Measurements from ENCODE around the gene HES3. TPM values are rescaled to one million over a fixed set of nuclear protein-coding genes. Genes with fewer than 3 reads are reported as not detected.

HES3 gene
- total RNA-seq, 2 donors from 2014 or later, result not detected

DNA sequence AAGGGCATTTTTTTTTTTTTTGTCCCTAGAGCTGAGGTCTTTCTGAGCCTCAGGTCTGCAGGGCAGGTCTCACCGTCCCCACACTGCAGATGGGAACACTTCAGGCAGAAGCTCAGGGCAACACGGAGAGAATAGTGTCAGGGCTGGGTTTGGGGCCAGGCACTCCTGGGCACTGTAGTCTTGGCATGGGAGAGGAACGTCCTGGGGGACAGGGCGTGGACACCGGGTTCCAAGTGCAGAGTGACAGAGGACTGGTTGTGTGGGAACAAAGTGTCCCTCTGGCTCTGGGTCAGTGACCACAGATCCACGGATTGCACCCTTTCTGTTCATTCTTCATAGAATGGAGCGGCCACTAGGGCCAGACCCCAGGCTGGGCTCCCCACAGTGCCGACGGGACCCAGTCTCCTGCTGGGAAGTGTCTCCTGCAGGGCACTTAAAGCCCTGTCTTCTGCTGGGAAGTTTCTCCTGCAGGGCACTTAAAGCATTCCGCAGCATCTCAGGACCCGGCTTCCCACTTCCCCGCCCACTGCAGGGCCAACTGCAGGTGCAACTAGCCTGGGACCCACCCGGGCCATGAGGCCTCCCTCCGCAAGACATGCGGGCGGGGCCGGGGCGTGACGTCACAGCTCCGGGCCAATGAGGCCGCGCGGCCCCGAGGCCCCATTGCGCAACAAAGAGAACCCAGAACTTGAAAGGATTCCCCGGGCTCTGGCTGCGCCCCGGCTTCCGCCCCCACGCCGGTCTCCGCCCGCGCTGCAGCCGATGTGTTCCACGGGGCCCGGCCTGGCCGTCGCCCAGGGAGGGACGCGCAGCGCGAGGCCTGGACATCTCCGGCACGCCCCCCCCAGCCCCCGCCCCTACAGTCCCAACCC lies 15.7 kb downstream of the HES3 start:
- Mint-ChIP-seq H3K27ac (no peak overlapping the region), H3K4me3 (peak overlapping the region; percentile 53), H3K4me1 (no peaks in the 10 kb centered on the region), H3K9me3 (no peaks in the 10 kb centered on the region), H3K27me3 (no peaks in the 10 kb centered on the region), H3K36me3 (ENCODE audit: low read depth) (no peaks in the 10 kb centered on the region)
- ATAC-seq (replicated peaks), result peak; percentile 61

DNA sequence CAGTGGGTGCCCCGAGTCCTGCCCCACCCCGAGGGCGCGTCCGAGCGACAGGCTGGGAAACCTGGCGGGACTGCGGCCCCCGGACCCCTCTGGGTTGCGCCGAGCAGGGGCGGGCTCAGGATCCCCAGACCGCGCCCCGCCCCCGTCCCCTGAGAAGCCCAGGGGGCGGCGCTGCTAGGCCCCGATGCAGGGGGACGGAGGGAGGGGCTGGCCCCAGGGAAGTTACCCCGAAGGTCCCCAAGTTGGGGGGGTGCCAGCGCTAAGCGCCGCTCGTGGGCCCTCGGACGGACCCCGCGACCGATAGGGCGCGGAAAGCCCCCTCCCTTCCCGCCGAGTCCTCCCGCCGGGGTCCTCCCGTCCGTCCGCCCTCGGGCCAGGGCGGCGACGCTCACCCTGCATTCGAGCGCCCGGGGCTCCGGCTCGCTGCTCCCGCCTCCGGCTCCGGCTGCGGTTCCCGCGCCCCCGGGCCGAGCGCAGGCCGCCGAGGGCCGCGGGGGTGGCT lies 16.5 kb downstream of the HES3 start:
- H3K27ac Mint-ChIP-seq, result no peak overlapping the region
- H3K36me3 Mint-ChIP-seq (ENCODE audit: low read depth), result no peaks in the 10 kb centered on the region
- no peaks in the 10 kb centered on the region for H3K4me1 Mint-ChIP-seq
- H3K9me3 Mint-ChIP-seq, result no peaks in the 10 kb centered on the region
- H3K27me3 Mint-ChIP-seq, result no peaks in the 10 kb centered on the region
- no peak overlapping the region for H3K4me3 Mint-ChIP-seq
- peak; percentile 28 for ATAC-seq (replicated peaks)

DNA sequence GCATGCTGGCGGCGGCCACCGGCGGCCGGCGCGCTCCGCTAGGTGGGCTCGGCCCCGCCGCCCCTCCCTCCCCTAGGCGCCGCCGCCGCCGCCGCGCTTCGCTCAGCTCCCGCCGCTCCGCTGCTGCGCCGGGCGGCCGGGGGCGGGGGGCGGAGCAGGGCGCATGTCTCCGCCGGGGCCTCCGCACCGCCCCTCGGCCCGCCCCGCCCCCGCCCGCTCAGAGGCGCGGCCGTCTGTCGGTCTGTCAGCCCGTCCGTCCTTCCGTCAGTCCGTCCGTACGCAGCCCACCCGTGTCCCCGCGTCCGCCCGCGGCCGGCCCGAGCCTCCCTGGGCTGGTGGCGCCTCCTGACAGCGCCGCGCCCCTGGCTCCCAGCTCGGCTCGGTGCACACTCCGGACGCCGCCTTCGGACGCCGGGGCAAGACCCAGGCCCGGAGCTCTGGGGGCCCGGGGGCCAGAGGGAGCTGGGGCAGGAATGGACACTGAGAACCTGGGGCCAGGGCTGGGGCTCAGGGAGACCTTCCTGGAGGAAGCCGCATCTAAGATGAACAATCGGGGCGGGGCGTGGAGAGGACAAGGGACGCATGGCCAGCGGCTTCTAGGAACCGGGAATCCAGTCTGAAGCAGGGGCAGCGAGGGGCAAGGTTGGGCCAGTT lies 17.1 kb downstream of the HES3 start, which contains the start of gene GPR153:
Gene GPR153, minus strand, starts transcription at position 138 of the 654 bp plus-strand sequence. CDS start 6,193 bp downstream, outside the sequence.
- H3K27me3 Mint-ChIP-seq, result no peaks in the 10 kb centered on the region
- H3K9me3 Mint-ChIP-seq, result no peaks in the 10 kb centered on the region
- H3K4me1 Mint-ChIP-seq, result no peaks in the 10 kb centered on the region
- H3K4me3 Mint-ChIP-seq, result peak within 1 kb of the TSS; percentile 53
- no peaks in the 10 kb centered on the region for H3K36me3 Mint-ChIP-seq (ENCODE audit: low read depth)
- peak; percentile 76 for ATAC-seq (replicated peaks)
- H3K27ac Mint-ChIP-seq, result no peak within 1 kb of the TSS

DNA sequence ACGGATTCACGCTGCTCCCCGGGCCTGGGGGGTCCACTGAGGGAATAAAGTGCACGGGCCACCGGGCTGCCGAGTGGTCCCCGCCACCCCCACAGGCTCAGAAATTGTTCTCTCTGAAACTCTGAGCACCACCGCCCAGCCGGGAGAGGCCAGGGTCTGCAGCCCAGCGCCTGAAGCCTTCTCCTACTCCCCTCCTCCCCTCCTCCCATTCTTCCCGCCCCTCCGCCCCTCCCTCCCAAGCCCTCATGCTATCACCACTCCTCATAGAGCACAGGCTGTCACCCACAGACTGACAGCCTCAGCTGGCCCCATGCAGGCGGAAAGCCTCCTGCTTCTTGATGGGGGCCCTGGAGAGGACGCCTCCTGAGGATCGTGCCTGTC lies 17.6 kb downstream of the HES3 start:
- H3K36me3 Mint-ChIP-seq (ENCODE audit: low read depth), result no peaks in the 10 kb centered on the region
- ATAC-seq (replicated peaks), result no peak
- no peaks in the 10 kb centered on the region for H3K27me3 Mint-ChIP-seq
- no peak overlapping the region for H3K27ac Mint-ChIP-seq
- peak overlapping the region; percentile 48 for H3K4me3 Mint-ChIP-seq
- no peaks in the 10 kb centered on the region for H3K9me3 Mint-ChIP-seq
- H3K4me1 Mint-ChIP-seq, result no peaks in the 10 kb centered on the region

DNA sequence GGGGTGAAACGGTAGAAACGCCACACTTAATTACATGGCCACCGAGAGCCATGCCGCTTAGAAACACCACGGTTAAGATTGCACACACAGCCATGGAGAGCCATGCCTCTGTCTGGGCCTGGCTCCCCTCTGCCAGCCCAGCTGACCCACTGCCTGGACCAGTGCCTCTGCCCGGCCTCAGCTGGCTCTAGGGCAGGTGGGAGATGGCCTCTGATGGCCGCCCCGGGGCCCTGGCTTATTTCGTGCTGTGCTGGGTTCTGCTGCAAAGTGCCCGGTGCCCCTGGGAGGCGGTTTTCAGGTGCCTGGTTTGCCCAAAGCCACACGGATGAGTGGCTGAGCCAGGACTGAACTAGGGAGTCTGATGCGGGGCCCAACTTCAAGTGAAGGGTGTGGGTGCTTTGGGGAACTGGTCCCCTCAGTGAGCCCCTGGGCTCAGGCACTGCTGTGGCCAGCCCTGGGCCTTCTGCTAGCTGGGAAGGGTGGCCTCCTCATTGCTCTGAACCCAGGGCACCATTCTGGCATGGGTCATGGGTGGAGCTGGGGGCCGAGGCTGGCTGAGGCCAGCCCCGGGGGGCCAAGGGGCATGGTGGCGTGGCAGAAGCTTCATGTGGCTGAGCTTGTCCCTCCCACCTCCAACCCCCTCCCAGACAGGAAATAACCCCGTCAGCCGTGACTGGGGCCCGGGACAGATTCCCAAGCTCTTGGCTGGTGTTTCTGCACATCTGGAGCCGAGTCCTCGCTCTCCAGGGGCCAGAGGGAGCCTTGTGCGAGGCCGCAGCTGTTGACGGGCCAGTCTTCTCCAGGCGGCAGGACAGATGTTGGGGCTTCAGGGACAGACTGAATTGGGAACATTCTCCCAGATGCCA lies 18.8 kb downstream of the HES3 start:
- Mint-ChIP-seq H3K36me3 (ENCODE audit: low read depth) (no peaks in the 10 kb centered on the region), H3K4me3 (no peak overlapping the region), H3K27me3 (no peaks in the 10 kb centered on the region), H3K9me3 (no peaks in the 10 kb centered on the region), H3K4me1 (no peaks in the 10 kb centered on the region), H3K27ac (no peak overlapping the region)
- no peak for ATAC-seq (replicated peaks)

DNA sequence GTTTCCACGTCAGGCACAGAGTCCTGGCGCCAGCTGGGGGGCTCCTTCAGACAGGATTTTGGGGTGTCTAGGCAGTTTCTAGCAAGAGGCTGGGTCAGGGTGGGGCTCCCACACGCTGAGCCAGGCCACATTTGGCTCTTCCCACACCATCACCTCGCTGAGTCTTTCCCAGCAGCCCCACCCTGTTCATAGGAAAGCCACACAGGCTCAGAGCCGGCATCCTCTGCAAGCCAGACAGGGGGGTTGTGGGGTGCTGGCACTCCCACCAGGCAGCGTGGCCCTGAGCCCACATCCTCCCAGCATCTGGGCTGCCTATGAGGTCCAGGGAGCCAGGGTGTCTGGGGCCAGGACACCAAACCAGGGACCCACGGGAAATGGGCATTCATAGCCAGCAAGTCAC lies 19.7 kb downstream of the HES3 start:
- H3K27me3 Mint-ChIP-seq, result no peaks in the 10 kb centered on the region
- H3K27ac Mint-ChIP-seq, result no peak overlapping the region
- H3K9me3 Mint-ChIP-seq, result no peaks in the 10 kb centered on the region
- no peak overlapping the region for H3K4me3 Mint-ChIP-seq
- no peaks in the 10 kb centered on the region for H3K36me3 Mint-ChIP-seq (ENCODE audit: low read depth)
- H3K4me1 Mint-ChIP-seq, result no peaks in the 10 kb centered on the region
- no peak for ATAC-seq (replicated peaks)

DNA sequence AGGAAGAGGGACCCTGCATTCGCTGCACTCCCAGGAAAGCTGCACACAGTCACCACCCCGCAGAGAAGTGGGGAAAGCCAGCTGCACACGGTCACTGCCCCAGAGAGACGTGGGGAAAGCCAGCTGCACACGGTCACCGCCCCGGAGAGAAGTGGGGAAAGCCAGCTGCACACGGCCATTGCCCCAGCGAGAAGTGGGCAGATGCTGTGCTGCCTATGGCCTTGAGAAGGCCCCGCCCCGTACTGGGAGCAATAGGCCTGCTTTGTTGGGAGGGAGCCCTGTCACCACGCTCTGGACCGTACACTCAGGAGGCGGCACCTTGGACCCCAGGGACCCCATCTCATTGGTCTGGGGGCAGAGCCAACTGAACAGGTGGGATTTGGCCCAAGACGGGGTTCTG lies 21.2 kb downstream of the HES3 start:
- Mint-ChIP-seq H3K9me3 (no peaks in the 10 kb centered on the region), H3K4me1 (no peaks in the 10 kb centered on the region), H3K27me3 (no peaks in the 10 kb centered on the region), H3K27ac (no peak overlapping the region), H3K36me3 (ENCODE audit: low read depth) (no peaks in the 10 kb centered on the region), H3K4me3 (no peak overlapping the region)
- no peak for ATAC-seq (replicated peaks)

DNA sequence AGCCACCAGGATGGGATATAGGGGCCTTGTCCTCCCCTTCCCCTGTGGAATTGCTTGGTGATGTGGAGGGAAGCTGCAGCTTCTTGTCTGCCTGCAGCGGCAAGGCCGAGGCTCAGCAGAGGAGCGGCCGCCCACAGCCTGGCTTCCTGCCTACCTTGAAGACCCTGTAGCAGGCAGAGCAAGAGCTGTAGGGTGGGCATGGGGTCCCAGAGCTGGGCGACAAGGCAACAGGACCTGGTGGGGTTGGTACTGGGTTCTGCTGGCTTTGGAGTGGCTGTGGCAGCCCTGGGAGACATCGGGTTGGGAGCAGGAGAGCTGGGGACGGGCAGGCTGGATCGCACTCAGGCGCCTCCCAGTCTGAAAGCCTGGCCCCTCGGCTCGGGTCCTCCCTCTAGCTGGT lies 22.7 kb downstream of the HES3 start:
- Mint-ChIP-seq H3K4me1 (no peaks in the 10 kb centered on the region), H3K27ac (no peak overlapping the region), H3K36me3 (ENCODE audit: low read depth) (no peaks in the 10 kb centered on the region), H3K9me3 (no peaks in the 10 kb centered on the region), H3K27me3 (no peaks in the 10 kb centered on the region), H3K4me3 (no peak overlapping the region)
- no peak for ATAC-seq (replicated peaks)

DNA sequence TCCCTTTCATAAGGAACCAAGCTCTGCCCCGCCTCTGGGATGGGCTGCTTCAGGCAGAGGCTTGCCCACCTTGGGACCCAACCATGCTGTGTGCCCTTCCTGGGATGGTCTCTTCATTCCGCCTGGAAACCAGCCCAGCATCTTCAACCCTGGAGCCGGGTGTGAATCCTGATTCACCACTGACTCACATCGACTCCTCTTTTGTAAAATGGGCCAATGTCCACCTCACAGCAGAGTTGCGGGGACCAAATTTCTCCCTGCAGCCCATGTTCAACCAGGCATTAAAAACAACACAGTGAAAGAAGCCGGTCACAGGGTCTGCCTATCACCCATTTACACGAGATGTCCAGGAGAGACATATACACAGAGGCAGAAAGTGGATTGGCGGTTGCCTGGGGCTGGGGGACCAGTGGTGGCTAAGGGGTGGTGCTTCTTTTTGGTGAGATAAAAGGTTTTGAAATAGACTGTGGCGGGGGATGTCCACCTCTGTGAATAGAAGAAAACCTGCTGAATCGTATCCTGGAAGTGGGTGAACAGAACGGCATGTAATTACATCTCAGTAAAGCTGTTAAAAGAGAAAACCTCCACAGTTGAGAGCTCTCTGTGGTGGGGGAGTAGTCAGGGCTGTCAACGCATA lies 23.8 kb downstream of the HES3 start:
- Mint-ChIP-seq H3K9me3 (no peaks in the 10 kb centered on the region), H3K4me1 (no peaks in the 10 kb centered on the region), H3K4me3 (no peak overlapping the region), H3K27ac (no peak overlapping the region), H3K27me3 (no peaks in the 10 kb centered on the region), H3K36me3 (ENCODE audit: low read depth) (no peaks in the 10 kb centered on the region)
- no peak for ATAC-seq (replicated peaks)

DNA sequence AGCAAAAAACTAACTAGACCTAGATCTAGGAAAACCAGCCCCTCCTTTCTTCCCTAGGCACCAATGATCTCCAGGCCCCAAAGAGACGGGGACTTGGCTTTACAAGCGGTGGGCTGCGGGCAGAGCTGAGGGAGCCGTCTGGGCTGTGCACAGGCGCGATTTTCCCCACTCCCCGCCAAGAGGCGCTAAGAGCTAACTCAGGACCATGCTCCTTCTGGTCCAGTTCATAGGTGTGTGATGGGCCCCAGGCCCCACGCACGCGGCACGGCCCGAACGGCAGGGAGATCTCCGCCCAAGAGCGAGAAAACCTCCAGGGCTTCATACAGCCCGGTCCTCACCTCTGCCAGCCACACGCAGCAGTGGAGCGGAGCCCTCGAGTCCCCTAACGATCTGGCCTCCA lies 24.4 kb downstream of the HES3 start:
- no peaks in the 10 kb centered on the region for H3K36me3 Mint-ChIP-seq (ENCODE audit: low read depth)
- H3K27me3 Mint-ChIP-seq, result no peaks in the 10 kb centered on the region
- H3K4me1 Mint-ChIP-seq, result no peaks in the 10 kb centered on the region
- H3K9me3 Mint-ChIP-seq, result no peaks in the 10 kb centered on the region
- no peak overlapping the region for H3K27ac Mint-ChIP-seq
- ATAC-seq (replicated peaks), result no peak
- no peak overlapping the region for H3K4me3 Mint-ChIP-seq

DNA sequence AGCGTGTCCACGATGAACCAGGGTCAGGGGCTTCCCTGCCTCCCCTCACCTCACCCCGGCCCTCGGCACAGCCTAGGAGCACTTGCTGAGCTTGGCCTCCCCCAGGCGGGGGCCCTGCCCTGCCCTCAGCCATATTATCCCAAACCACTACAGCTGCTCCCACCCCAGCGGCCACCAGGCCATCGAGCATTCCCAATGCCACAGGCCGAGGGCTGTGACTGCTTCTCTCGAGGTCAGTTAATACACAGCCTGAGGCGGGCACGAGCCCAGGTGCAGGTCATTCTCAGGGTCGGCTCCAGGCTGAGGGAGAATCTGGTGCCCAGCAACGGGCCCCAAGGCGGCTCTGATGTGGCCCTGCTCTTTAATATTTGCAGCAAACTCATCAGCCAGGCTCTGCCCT lies 25.3 kb downstream of the HES3 start:
- no peak overlapping the region for H3K27ac Mint-ChIP-seq
- no peak overlapping the region for H3K4me3 Mint-ChIP-seq
- no peaks in the 10 kb centered on the region for H3K9me3 Mint-ChIP-seq
- no peaks in the 10 kb centered on the region for H3K27me3 Mint-ChIP-seq
- ATAC-seq (replicated peaks), result no peak
- H3K36me3 Mint-ChIP-seq (ENCODE audit: low read depth), result no peaks in the 10 kb centered on the region
- H3K4me1 Mint-ChIP-seq, result no peaks in the 10 kb centered on the region

DNA sequence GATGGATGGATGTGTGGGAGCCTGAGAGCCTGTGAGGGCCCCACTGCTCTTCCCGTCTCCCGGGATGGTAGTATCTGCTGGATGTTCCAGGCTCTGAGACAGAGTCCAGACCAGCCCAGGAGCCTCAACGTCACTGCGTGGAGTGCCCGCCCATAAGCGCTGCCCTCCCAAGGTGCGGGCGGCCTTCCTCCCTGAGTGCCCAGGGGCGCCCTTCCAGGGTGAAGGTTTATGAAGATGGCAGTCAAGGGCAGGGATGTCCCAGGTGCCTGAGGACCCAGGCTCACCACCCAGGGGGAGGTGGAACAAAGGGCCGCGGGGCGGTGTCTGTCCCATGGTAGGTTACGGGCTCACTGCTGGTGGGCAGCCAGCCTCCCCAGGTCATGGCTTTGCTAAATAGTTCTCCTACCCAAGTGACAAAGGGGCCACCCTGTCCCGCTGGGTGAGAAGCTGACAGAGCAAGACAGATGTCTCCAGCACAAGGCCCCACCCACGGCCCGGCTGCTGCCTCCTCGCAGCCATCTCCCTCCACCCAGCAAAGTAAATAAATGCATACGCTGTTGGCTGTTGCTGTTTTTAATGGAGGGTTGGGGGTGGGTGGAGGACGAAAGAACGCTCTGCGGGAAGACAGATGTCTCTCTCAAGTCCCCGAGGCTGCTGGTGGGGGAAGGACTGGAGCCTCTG lies 25.9 kb downstream of the HES3 start:
- Mint-ChIP-seq H3K27me3 (no peaks in the 10 kb centered on the region), H3K4me1 (no peaks in the 10 kb centered on the region), H3K27ac (no peak overlapping the region), H3K36me3 (ENCODE audit: low read depth) (no peaks in the 10 kb centered on the region), H3K4me3 (no peak overlapping the region), H3K9me3 (no peaks in the 10 kb centered on the region)
- no peak for ATAC-seq (replicated peaks)

DNA sequence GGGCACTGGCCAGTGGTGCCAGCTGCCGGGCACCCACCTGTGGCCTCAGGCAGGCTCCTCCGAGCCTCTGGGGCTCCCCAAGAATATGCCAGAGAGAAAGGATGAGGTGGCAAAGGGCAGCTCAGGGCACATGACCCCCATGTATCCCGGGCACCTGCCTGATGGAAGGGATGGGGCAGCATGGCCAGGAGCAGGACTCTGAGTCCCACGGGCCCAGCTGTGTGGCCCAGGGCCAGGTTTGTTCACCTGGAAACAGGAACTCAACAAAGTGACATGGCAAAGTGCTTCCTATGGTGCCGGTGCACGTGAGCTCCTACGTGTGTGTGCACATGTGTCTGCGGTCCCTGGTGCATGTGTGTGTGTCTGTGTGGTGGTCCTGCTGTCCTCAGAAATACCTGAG lies 26.4 kb downstream of the HES3 start:
- H3K9me3 Mint-ChIP-seq, result no peaks in the 10 kb centered on the region
- no peaks in the 10 kb centered on the region for H3K36me3 Mint-ChIP-seq (ENCODE audit: low read depth)
- H3K27ac Mint-ChIP-seq, result no peak overlapping the region
- H3K4me3 Mint-ChIP-seq, result no peak overlapping the region
- no peaks in the 10 kb centered on the region for H3K27me3 Mint-ChIP-seq
- H3K4me1 Mint-ChIP-seq, result no peaks in the 10 kb centered on the region
- ATAC-seq (replicated peaks), result no peak

DNA sequence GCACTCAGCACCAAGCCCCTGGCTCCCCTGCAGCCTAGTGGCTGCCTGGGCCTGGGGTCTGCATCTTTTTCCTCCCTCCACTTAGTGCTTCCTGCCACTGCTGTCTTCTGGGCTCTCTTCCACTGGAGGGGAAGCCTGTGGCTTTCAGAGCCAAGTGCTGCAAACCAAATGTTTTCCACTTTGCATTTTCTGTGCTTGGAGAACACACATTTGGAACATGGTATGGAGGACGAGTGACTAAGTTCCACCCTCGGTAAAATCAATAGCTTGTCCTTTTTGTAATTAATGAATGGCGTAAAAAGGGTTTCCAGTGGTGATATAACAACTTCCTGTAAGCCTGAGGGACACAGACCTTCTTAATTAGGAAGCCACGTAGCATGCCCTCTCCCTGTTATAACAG lies 27.0 kb downstream of the HES3 start:
- no peaks in the 10 kb centered on the region for H3K36me3 Mint-ChIP-seq (ENCODE audit: low read depth)
- no peak for ATAC-seq (replicated peaks)
- H3K9me3 Mint-ChIP-seq, result no peaks in the 10 kb centered on the region
- no peak overlapping the region for H3K4me3 Mint-ChIP-seq
- H3K27me3 Mint-ChIP-seq, result no peaks in the 10 kb centered on the region
- H3K27ac Mint-ChIP-seq, result no peak overlapping the region
- no peaks in the 10 kb centered on the region for H3K4me1 Mint-ChIP-seq

All from activated T-helper 17 cell treated with anti-CD3 and anti-CD28 coated beads, Interleukin-2, amount 50 U/mL, for 72 hours (primary cell).